Measurements from ENCODE around the gene PTPN21.

- TF ChIP-seq CTCF (IDR thresholded peaks at IDR 0.05 in 8 of 11, conservative IDR thresholded peaks at IDR 0.05 in 3 of 11), result no peak
- no peak for TF ChIP-seq POLR2A (IDR thresholded peaks at IDR 0.05)
These were observed 33.0 kb downstream of the PTPN21 start for GRCh38 chr14:88521818-88522217.
